Spleen (tissue), 7 donors: Measurements from ENCODE around the gene BACE2.

ENCODE experiments used
- CTCF ChIP-seq, 11 experiments: fragments of 200-600 bp in 7 of 11; fragments of 450-650 bp in 4 of 11; sonication (generic) in 4 of 11; IDR thresholded peaks in 8 of 11; conservative IDR thresholded peaks in 3 of 11; 1 replicate in 7 of 11; 2 replicates in 4 of 11; pipeline versions ENCODE4 v1.4.0 to v1.8.0; 2016 to 2021; ENCODE audit warnings: antibody characterized with exemption in 11 of 11, inconsistent platforms in 4 of 11, mild to moderate bottlenecking in 1 of 11
- POLR2A ChIP-seq, 3 donors: fragments of 450-650 bp; IDR thresholded peaks; one replicate each; pipeline ENCODE4 v1.5.1; 2017; ENCODE audit warnings: antibody characterized with exemption in 3 of 3, mild to moderate bottlenecking in 1 of 3
- POLR2AphosphoS5 ChIP-seq, 3 donors: sonication (generic); formaldehyde crosslinking; IDR thresholded peaks; one replicate each; pipeline ENCODE4 v1.5.1; 2017; ENCODE audit warnings: antibody characterized with exemption in 3 of 3
- donor health status: DM: no; HTN: no; CAD: no; lungs with moderate emphysema.
- donor health status: DM: no; HTN: no; CAD: no.
- donor health status: DM: no; HTN: no; CAD: no.

GRCh38 chr21:41161428-41161827 lies 6.5 kb upstream of the BACE2 start:
- no peak for TF ChIP-seq CTCF (IDR thresholded peaks at IDR 0.05 in 8 of 11, conservative IDR thresholded peaks at IDR 0.05 in 3 of 11)
- TF ChIP-seq POLR2AphosphoS5 (IDR thresholded peaks at IDR 0.05), result no peak
- TF ChIP-seq POLR2A (IDR thresholded peaks at IDR 0.05), result no peak
